HAP-1 (cell line): Measurements from ENCODE around the gene FBN3.
A peak's percentile ranks its signal among the peaks of the same experiment; 100 is the strongest.
"Not testable (repeated sequence)": the region's sequence is repeated elsewhere in the genome, so short reads cannot be mapped to it uniquely, and the experiment has no call there.

ENCODE experiments used
- DNase-seq, 2 experiments: peaks; one replicate each; pipeline ENCODE4 v3.0.0-alpha.2; 2016 to 2020; ENCODE audit warnings: low spot score in 2 of 2
- H3K27me3 ChIP-seq: fragments of 250-450 bp; sonication (Bioruptor Pico); 2 replicates; pipeline ENCODE4 v1.5.1; 2020; ENCODE audit warnings: low read depth, mild to moderate bottlenecking, moderate library complexity
- H3K36me3 ChIP-seq: fragments of 250-450 bp; sonication (Bioruptor Pico); replicated peaks from 2 replicates; pipeline ENCODE4 v1.5.1; 2020; ENCODE audit warnings: mild to moderate bottlenecking
- H3K4me1 ChIP-seq: fragments of 250-450 bp; sonication (Bioruptor Pico); 2 replicates; pipeline ENCODE4 v1.5.1; 2020; ENCODE audit warnings: mild to moderate bottlenecking
- H3K4me3 ChIP-seq: fragments of 250-450 bp; sonication (Bioruptor Pico); 2 replicates; pipeline ENCODE4 v1.5.1; 2020; ENCODE audit warnings: mild to moderate bottlenecking, moderate library complexity
- H3K9me3 ChIP-seq: fragments of 250-450 bp; sonication (Bioruptor Pico); 2 replicates; pipeline ENCODE4 v1.5.1; 2020; ENCODE audit warnings: mild to moderate bottlenecking, moderate library complexity
- in situ Hi-C: fragments of 300-500 bp; cut with MboI; formaldehyde crosslinking; loops from 3 replicates; pipeline ENCODE4 v1.14.3; 2020; ENCODE audit warnings: low sequenced_read_pairs, inconsistent platforms, mixed read lengths

FBN3 gene

DNA sequence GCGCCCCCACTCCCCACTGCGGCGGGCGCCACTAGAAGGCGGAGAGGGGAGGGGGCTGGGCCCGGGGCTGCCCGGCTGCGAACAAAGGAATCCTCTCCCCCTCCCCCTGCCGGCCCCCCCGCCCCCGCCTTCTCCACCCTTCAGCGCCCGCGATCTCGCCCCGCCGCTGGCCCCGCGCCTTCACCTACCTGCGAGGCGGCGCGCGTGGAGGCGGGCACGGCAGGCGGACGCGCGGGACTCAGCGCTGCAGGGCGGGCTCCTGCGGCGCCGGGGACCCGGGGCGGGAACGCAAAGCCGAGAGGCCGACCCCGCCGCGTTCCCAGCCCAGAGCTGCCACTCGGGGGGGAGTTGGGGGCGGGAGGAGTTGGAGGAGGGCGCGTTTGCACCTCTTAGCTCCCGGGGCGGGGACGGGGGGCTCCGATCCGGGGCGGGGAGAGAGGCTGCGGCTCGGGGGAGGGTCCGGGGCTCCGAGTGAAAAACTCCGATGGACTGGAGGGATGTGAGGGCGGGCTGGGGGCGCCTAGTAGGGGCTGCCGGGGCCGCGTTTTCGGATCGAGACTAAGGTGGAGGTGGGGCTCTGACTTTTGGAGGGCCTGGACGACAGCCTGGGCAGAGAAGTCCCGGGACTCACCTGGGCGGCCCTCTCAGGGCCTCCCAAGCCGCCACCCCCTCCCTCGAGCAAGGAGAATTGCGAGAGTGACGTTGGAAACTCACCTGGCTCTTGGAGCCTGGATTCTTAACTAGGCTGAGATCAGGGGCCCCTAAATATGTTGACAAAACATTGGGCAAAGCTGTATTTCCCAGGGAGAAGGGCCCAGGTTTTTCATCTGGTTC, at the start of gene FBN3:
Gene FBN3 (minus strand): TSS at position 332 of the 834 bp plus-strand sequence. CDS start 2,112 bp downstream, outside the sequence.
- H3K4me1 ChIP-seq: peaks cover 1% of the 10 kb centered on the region; the same call in 1 of the 2 replicates
- H3K27me3 ChIP-seq: no peaks in the 10 kb centered on the region; the same call in 1 of the 2 replicates
- in situ Hi-C loops: no loop called here
- H3K36me3 ChIP-seq: no peaks in the 10 kb centered on the region; the same call in 1 of the 2 replicates
- H3K9me3 ChIP-seq: no peaks in the 10 kb centered on the region
- H3K4me3 ChIP-seq: peak within 1 kb of the TSS; percentile 40
- peak in 1 of 2 experiments; percentile 43 for DNase-seq

DNA sequence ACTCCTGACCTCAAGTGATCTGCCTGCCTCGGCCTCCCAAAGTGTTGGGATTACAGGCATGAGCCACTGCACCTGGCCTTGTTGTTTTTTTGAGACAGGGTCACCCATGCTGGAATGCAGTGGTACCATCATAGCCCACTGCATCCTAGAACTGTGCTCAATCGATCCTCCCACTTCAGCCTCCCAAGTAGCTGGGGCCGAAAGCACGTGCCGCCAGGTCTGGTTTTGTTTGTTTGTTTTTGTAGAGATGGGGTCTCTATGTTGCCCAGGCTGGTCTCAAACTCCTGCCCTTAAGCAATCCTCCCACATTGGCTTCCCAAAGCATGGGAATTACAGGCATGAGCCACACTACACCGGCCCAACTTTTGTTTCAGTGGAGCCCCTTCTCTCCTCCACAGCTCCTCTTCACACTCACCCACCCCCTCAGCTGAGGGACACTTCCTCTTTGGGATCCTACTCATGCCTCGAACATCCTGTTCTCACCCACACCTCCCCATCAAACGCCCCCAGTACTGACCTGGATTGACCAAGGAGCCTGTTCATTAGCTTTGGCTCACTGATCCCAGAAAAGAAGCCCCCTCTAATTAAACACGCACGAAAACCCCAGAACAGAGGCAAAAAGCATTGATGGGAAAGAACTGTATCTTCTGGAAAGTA, 47.0 kb upstream of the FBN3 start:
- DNase-seq: no peak
- no peak overlapping the region for H3K4me3 ChIP-seq
- in situ Hi-C loops: no loop called here
- no peaks in the 10 kb centered on the region for H3K4me1 ChIP-seq
- no peaks in the 10 kb centered on the region for H3K36me3 ChIP-seq
- H3K27me3 ChIP-seq: no peaks in the 10 kb centered on the region
- no peaks in the 10 kb centered on the region for H3K9me3 ChIP-seq

DNA sequence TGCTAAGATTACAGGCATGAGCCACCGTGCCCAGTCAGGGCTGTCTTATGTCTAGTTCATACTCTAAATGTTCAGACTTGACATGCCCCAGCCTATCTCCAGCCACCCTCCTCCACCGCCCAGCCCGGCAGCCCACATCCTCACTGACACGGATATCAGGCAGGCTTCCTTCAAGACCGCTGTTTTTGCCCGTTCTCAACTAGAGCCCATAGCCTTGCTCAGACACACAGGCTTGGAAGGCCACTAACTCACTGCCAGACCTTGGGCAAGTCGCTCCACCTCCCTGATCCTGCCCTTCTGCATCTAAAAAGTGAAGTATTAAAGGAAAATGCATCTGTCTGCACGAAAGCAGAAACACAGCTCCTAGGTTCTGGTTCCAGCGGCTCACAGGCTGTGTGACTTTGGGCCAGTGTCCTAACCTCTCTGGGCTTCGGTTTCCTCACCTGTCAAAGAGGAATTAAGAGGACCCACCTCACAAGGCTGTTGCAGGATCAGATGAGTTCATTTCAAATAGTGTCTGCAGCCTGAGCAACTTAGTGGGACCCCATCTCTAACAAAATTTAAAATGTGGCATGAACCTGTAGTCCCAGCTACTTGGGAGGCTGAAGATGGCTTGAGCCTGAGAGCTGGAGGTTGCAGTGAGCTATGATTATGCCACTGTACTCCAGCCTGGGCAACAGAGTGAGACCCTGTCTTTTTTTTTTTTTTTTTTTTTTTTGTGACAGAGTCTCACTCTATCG, 45.3 kb upstream of the FBN3 start:
- no peak for DNase-seq
- H3K9me3 ChIP-seq: no peaks in the 10 kb centered on the region

DNA sequence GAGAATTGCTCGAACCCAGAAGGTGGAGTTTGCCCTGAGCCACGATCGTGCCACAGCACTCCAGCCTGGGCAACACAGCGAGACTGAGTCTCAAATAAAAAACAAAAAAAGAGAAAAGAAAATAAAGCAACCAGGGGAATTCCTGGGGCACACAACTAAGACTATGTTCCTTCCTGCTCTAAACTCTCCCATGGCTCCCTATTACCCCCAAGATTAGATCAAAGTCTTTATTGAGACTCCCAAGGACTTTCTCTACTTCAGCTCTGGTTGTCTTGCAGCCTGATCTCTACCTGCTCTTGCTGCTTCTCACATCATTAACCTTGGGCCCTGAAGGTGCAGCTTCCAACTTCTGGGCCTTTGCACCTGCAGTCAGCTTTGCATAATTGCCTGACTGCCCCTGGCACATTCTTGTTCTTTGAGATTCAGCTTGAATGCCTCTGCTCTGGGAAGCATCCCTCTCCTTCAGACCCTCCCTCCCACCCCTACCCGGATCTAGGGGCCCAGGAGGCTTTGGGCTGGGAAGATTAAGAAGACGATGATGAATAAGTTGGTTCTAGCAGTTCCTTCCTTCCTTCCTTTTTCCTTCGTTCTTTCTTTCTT, 42.9 kb upstream of the FBN3 start:
- Histone ChIP-seq H3K4me1 (no peaks in the 10 kb centered on the region), H3K36me3 (no peaks in the 10 kb centered on the region), H3K27me3 (no peaks in the 10 kb centered on the region), H3K9me3 (no peaks in the 10 kb centered on the region), H3K4me3 (no peak overlapping the region)
- DNase-seq: no peak
- in situ Hi-C loops: no loop called here

More for the DNA sequence above, 45.3 kb upstream of the FBN3 start:
- Histone ChIP-seq H3K36me3 (no peaks in the 10 kb centered on the region), H3K4me1 (no peaks in the 10 kb centered on the region), H3K4me3 (no peak overlapping the region), H3K27me3 (no peaks in the 10 kb centered on the region)
- in situ Hi-C loops: no loop called here

DNA sequence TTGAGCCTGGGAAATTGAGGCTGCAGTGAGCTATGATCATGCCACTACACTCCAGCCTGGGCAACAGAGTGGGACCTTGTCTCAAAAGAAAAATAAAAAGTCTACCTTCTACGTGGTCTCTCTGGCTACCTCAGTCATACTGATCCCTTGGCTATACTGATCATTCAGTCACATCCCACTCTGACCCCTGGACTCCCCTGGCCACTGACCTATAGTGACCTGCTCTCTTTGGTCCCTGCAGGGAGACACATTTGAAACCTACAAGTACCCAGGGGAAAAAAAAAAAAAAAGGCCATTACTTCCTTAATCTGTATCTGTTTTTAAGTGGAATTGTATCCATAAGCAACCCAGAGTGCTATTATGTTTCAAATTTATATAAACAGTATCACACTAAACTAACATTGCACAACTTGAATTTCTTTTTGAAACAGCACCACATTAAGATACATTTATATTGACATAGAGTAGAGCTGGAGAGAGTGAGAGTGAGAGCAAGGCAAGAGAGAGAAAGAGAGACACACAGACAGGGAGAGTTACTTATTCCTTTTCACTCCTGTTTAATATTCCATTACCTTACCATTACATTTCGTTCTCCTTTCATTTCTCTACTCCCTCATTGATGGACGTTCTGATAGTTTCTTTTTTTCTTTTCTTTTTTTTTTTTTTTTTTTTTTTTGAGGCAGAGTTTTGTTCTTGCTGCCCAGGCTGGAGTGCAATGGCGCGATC, 36.1 kb upstream of the FBN3 start:
- in situ Hi-C loops: no loop called here
- no peaks in the 10 kb centered on the region for H3K4me1 ChIP-seq

DNA sequence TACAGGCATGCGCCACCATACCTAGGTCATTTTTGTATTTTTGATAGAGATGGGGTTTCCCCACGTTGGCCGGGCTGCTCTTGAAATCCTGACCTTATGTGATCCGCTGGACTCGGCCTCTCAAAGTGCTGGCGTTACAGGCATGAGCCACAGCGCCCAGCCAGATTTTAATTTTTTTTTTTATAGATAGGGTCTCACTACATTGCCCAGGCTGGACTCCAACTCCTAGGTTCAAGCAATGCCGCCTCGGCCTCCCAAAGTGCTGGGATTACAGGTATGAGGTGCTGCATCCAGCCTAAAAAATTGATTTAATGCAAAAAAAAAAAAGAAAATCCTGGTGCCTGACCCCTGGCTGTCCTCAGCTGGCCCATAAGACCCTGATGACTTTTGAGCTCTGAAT, 34.9 kb upstream of the FBN3 start:
- DNase-seq: no peak
- no peaks in the 10 kb centered on the region for H3K9me3 ChIP-seq
- H3K27me3 ChIP-seq: no peaks in the 10 kb centered on the region
- H3K4me1 ChIP-seq: no peaks in the 10 kb centered on the region; the same call in 1 of the 2 replicates
- H3K4me3 ChIP-seq: no peak overlapping the region
- no peaks in the 10 kb centered on the region for H3K36me3 ChIP-seq
- in situ Hi-C loops: no loop called here

More for the DNA sequence above, 36.1 kb upstream of the FBN3 start:
- no peak overlapping the region for H3K4me3 ChIP-seq
- no peaks in the 10 kb centered on the region for H3K9me3 ChIP-seq
- DNase-seq: no peak
- no peaks in the 10 kb centered on the region for H3K27me3 ChIP-seq
- H3K36me3 ChIP-seq: no peaks in the 10 kb centered on the region

DNA sequence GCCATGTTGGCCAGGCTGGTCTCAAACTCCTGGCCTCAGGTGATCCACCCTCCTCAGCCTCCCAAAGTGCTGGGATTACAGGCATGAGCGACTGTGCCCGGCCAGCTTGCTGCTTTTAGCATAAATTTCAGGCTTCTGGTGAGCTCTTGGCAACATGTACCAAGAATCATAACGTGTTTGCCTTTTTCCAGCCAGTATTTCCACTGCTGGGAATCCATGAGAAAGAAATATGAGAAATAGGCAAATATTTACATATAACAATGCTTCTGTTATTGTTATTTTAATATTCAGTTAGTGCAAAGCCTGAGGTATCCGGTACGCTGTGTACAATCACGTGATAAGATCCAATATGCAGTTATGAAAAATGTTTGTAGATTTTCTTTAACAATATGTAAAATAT, 30.6 kb upstream of the FBN3 start:
- Histone ChIP-seq H3K36me3 (no peaks in the 10 kb centered on the region), H3K4me3 (no peak overlapping the region), H3K27me3 (no peaks in the 10 kb centered on the region), H3K4me1 (no peaks in the 10 kb centered on the region; the same call in 1 of the 2 replicates), H3K9me3 (no peaks in the 10 kb centered on the region)
- DNase-seq: no peak
- in situ Hi-C loops: no loop called here

DNA sequence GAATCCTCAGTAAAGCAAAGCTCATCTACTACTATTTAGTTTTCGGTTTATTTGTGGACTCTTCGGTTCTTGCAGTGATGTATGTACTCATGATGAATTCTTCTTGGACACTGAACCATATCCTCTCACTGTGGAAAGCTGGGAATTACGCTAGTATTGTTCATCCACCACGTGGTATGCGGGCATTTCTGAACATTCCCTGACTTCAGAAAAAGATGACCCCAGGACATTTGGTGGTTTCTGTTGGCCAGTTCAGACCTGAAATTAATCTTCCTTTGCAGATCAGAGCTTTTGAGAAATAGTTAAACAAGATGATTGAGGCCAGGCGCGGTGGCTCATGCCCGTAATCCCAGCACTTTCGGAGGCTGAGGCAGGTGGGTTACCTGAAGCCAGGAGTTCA, 25.3 kb upstream of the FBN3 start:
- no peaks in the 10 kb centered on the region for H3K36me3 ChIP-seq
- DNase-seq: no peak
- H3K4me3 ChIP-seq: no peak overlapping the region
- no peaks in the 10 kb centered on the region for H3K27me3 ChIP-seq
- no peaks in the 10 kb centered on the region for H3K9me3 ChIP-seq
- in situ Hi-C loops: no loop called here
- H3K4me1 ChIP-seq: no peaks in the 10 kb centered on the region

DNA sequence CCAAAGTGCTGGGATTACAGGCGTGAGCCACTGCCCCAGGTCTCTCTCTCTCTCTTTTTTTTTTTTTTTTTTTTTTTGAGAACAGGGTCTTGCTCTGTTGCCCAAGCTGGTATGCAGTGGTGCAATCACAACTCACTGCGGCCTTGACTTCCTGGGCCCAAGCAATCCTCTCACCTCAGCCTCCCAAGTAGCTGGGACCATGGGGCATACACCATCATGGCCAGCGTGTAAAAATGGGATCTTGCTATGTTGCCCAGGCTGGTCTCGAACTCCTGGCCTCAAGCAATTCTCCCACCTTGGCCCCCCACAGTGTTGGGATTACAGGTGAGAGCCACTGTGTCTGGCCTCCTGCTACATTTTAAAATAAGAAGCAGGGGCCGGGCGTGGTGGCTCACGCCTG, 19.1 kb upstream of the FBN3 start:
- DNase-seq: no peak
- Histone ChIP-seq H3K36me3 (no peaks in the 10 kb centered on the region), H3K27me3 (no peaks in the 10 kb centered on the region), H3K4me1 (no peaks in the 10 kb centered on the region), H3K9me3 (no peaks in the 10 kb centered on the region), H3K4me3 (no peak overlapping the region)
- in situ Hi-C loops: no loop called here

DNA sequence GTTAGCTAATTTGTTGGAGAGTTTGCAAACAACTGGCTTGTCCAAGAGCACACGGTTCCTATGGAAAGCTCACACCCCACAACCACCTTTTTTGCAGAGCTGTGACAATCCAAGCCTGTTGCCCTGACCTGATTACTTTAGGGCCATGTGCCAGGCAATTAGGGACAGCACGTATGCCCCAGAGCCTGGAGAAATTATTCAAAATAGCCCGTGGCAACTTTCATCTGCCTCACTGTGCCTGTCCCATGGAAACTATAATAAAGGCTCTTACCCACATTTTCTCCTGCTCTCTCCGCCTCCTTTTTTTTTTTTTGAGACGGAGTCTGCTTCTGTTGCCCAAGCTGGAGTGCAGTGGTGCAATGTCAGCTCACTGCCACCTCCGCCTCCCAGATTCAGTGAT, 18.6 kb upstream of the FBN3 start:
- no peaks in the 10 kb centered on the region for H3K9me3 ChIP-seq

DNA sequence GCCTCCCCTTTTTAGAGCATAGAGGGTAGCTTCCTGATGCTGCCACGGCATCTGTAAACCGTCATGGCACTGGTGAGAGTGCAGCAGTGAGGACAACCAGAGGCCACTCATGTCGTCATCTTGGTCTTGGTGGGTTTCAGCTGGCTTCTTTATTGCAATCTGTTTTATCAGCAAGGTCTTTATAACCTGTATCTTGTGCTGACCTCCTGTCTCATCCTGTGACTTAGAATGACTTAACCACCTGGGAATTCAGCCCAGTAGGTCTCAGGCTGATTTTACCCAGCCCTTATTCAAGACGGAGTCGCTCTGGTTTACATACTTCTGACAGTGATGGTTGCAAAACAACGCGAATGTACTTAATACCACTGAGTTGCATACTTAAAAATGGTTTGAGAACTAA, 14.4 kb upstream of the FBN3 start:
- no peaks in the 10 kb centered on the region for H3K36me3 ChIP-seq
- no peak overlapping the region for H3K4me3 ChIP-seq
- H3K27me3 ChIP-seq: no peaks in the 10 kb centered on the region
- in situ Hi-C loops: no loop called here
- peaks cover 8% of the 10 kb centered on the region for H3K4me1 ChIP-seq
- H3K9me3 ChIP-seq: no peaks in the 10 kb centered on the region
- DNase-seq: no peak

More for the DNA sequence above, 18.6 kb upstream of the FBN3 start:
- no peak overlapping the region for H3K4me3 ChIP-seq
- H3K27me3 ChIP-seq: no peaks in the 10 kb centered on the region
- in situ Hi-C loops: no loop called here
- H3K36me3 ChIP-seq: no peaks in the 10 kb centered on the region
- peaks cover 5% of the 10 kb centered on the region for H3K4me1 ChIP-seq
- DNase-seq: no peak

DNA sequence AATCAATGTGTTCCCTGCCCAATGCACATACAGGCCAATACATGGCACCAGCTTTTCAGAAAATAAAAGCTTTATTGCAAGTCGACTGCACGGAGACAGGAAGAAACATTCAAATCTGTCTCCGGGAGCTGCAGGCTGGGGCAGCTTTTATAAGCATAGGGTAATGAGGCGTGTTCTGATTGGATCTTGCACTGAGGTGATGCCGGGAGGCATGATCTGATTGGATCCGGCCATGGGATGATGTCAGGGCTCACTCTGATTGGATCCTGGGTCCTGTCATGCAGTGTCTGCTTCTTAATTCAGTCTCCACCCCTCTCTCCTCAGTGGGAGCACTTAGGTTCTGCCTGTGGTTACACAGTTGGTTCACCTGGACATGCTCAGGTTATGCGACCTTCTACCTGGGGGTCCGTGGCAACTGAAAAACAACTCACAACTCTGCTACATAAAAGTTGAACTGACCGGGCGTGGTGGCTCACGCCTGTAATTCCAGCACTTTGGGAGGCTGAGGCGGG, 11.8 kb upstream of the FBN3 start:
- Histone ChIP-seq H3K27me3 (no peaks in the 10 kb centered on the region), H3K4me3 (no peak overlapping the region), H3K4me1 (peaks cover 8% of the 10 kb centered on the region), H3K36me3 (no peaks in the 10 kb centered on the region), H3K9me3 (no peaks in the 10 kb centered on the region)
- DNase-seq: peak; percentile 24 to 74
- in situ Hi-C loops: no loop called here

DNA sequence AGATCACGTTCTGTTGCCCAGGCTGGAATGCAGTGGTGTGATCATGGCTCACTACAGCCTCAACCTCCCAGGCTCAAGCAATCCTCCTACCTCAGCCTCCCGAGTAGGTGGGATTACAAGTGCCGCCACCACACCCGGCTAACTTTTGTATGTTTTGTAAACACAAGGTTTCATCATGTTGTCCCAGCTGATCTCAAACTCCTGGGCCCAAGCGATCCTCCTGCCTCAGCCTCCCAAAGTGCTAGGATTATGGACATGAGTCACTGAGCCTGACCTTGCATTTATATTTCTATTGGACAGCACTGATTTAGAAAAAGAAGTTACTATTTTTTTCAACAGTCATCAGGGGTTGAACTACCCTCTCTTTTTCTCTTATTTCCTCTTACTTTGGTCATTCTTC, 9.9 kb upstream of the FBN3 start:
- H3K36me3 ChIP-seq, DNase-seq, H3K27me3 ChIP-seq, H3K9me3 ChIP-seq, H3K4me3 ChIP-seq: not testable (repeated sequence)
- peaks cover 16% of the 10 kb centered on the region for H3K4me1 ChIP-seq
- in situ Hi-C loops: loop anchor here (5.0 kb wide), 1 partner anchor 93 kb away; no protein-coding TSS in a partner anchor
